ENCODE results near the gene NTRK1.

NTRK1 gene

DNA sequence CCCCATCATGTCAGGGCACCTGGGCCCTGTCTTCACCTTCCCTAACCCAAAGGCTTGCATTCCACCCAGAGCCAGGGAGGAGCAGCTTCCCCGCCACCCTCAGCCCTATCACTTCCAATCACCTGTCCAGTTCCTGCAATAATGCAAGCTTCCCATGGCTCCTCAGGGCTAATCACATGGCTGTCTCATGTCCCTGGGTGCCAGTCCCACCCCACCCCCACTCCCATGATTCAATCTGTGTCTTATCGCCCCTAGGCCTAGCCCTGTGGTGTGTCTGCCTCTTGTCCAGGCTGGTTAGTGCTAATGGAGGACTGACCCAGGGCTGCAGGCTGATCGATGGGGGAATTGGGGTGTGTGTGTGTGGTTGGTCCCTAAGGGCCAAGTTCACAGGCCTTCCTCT lies 21.9 kb downstream of the NTRK1 start:
- Histone ChIP-seq H3K27me3 (replicated peaks) (peaks cover 25% of the 10 kb centered on the region), H3K4me3 (ENCODE audit: low read depth, low read length) (no peak overlapping the region), H3K27ac (no peak overlapping the region), H3K36me3 (replicated peaks) (no peaks in the 10 kb centered on the region)
- no peak for TF ChIP-seq CTCF (IDR thresholded peaks at IDR 0.05; ENCODE audit: low read depth, low read length, missing control alignments)
- DNase-seq, result no peak
- in situ Hi-C loops (cut with HindIII; ENCODE audit: low pct_ligation_motif_present, low sequenced_read_pairs), result no loop called here

GRCh38 chr1:156883919-156884318 lies 23.3 kb downstream of the NTRK1 start:
- Histone ChIP-seq H3K27ac (no peak overlapping the region), H3K36me3 (replicated peaks) (no peaks in the 10 kb centered on the region), H3K27me3 (replicated peaks) (peaks cover 21% of the 10 kb centered on the region), H3K4me3 (ENCODE audit: low read depth, low read length) (no peak overlapping the region)
- no peak for DNase-seq
- TF ChIP-seq CTCF (IDR thresholded peaks at IDR 0.05; ENCODE audit: low read depth, low read length, missing control alignments), result no peak
- in situ Hi-C loops (cut with HindIII; ENCODE audit: low pct_ligation_motif_present, low sequenced_read_pairs), result no loop called here

- DNase-seq, result no peak
- no peak overlapping the region for H3K4me3 ChIP-seq (ENCODE audit: low read depth, low read length)
- in situ Hi-C loops (cut with HindIII; ENCODE audit: low pct_ligation_motif_present, low sequenced_read_pairs), result no loop called here
- H3K36me3 ChIP-seq (replicated peaks), result no peaks in the 10 kb centered on the region
- no peak for TF ChIP-seq CTCF (IDR thresholded peaks at IDR 0.05; ENCODE audit: low read depth, low read length, missing control alignments)
- H3K27me3 ChIP-seq (replicated peaks), result peaks cover 21% of the 10 kb centered on the region
- H3K27ac ChIP-seq, result no peak overlapping the region
Observed at GRCh38 chr1:156884560-156885184, 24.0 kb downstream of the NTRK1 start.

DNA sequence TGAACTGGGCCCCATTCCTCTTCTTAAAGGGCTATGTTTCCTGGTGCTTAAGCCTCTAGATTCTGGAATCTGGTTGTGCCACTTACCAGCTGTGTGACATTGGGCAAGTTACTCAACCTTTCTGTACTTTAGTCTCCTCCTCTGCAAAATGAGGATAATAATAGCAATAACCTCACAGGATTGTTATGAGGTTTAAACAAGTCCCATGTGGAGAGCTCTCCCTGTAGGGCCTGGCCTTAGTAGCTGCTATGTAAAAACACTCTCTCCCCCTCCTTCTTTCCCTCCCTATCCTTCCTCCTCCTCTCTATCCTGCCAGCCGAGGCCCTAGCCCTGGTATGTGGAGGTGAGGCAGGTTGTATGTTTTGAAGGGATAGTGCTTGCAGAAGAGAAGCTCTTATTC lies 24.6 kb downstream of the NTRK1 start:
- Histone ChIP-seq H3K36me3 (replicated peaks) (no peaks in the 10 kb centered on the region), H3K27me3 (replicated peaks) (peaks cover 21% of the 10 kb centered on the region), H3K4me3 (ENCODE audit: low read depth, low read length) (no peak overlapping the region), H3K27ac (no peak overlapping the region)
- no peak for DNase-seq
- in situ Hi-C loops (cut with HindIII; ENCODE audit: low pct_ligation_motif_present, low sequenced_read_pairs), result no loop called here
- no peak for TF ChIP-seq CTCF (IDR thresholded peaks at IDR 0.05; ENCODE audit: low read depth, low read length, missing control alignments)

- no peak overlapping the region for H3K27ac ChIP-seq
- peaks cover 21% of the 10 kb centered on the region for H3K27me3 ChIP-seq (replicated peaks)
- no peaks in the 10 kb centered on the region for H3K36me3 ChIP-seq (replicated peaks)
- no peak for DNase-seq
- in situ Hi-C loops (cut with HindIII; ENCODE audit: low pct_ligation_motif_present, low sequenced_read_pairs), result no loop called here
- TF ChIP-seq CTCF (IDR thresholded peaks at IDR 0.05; ENCODE audit: low read depth, low read length, missing control alignments), result no peak
- no peak overlapping the region for H3K4me3 ChIP-seq (ENCODE audit: low read depth, low read length)
Observed at GRCh38 chr1:156885880-156886355, 25.3 kb downstream of the NTRK1 start.
